Astrocyte of the spinal cord (primary cell): ENCODE results near the gene STK26.
"Not testable (repeated sequence)": the region's sequence is repeated elsewhere in the genome, so short reads cannot be mapped to it uniquely, and the experiment has no call there.

ENCODE experiments used
- DNase-seq: peaks from one replicate; pipeline ENCODE4 v3.0.0; 2011; ENCODE audit warnings: low read depth, low spot score
- H3K4me3 ChIP-seq: 2 replicates; pipeline ENCODE4 v1.5.1; 2011; ENCODE audit warnings: low read depth, mild to moderate bottlenecking, low read length, moderate library complexity
- in situ Hi-C: cut with HindIII; loops from 2 replicates; pipeline ENCODE4 v1.10.0; 2017; ENCODE audit warnings: low sequenced_read_pairs
- TF ChIP-seq, protein P1 (sequence below): IDR thresholded peaks from 2 replicates; pipeline ENCODE4 v1.5.1; 2012; ENCODE audit warnings: low read depth, mild to moderate bottlenecking, low read length, inconsistent platforms

The STK26 gene

DNA sequence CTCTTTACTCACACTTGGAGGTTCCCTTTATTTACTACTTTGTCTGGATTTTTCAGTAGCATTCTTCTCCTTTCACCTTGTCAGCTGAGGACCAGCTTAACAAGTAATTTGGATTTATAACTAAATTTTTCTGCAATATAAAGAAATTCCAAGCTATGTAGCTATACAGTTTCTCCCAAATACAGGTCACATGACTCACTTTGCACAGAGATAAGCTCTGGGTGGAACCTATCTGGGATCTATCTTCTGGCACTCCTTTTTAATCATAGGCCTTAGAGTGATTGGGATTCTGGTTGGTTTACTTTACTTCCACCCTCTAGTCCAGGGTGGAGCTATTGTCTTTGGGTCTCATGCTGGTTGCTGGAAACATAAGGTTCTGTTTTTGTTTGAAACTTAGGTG is 34.9 kb upstream of the STK26 start:
- TF ChIP-seq, protein P1, sequence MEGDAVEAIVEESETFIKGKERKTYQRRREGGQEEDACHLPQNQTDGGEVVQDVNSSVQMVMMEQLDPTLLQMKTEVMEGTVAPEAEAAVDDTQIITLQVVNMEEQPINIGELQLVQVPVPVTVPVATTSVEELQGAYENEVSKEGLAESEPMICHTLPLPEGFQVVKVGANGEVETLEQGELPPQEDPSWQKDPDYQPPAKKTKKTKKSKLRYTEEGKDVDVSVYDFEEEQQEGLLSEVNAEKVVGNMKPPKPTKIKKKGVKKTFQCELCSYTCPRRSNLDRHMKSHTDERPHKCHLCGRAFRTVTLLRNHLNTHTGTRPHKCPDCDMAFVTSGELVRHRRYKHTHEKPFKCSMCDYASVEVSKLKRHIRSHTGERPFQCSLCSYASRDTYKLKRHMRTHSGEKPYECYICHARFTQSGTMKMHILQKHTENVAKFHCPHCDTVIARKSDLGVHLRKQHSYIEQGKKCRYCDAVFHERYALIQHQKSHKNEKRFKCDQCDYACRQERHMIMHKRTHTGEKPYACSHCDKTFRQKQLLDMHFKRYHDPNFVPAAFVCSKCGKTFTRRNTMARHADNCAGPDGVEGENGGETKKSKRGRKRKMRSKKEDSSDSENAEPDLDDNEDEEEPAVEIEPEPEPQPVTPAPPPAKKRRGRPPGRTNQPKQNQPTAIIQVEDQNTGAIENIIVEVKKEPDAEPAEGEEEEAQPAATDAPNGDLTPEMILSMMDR = no peak
- in situ Hi-C loops = no loop called here

DNA sequence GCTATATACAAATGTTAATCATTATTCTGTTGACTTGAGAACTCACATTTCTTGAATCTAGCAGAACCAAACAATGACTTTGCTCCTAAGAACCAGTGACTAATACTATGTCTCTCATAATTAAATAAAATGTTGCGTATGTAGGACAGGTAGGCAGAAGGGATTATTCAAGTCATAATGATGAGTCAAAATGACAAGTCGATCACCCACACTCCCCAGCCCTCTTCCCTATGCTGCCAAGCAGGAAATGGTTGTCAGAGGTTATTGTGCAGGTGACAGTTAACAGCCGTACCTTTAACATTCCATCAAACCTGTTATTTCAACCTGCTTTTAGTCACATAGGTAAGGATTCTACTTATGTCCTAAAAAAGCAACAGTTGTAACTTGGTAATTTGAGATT is 22.0 kb upstream of the STK26 start:
- in situ Hi-C loops = no loop called here

More for the DNA sequence above, 34.9 kb upstream of the STK26 start:
- DNase-seq = no peak
- H3K4me3 ChIP-seq = no peak overlapping the region

DNA sequence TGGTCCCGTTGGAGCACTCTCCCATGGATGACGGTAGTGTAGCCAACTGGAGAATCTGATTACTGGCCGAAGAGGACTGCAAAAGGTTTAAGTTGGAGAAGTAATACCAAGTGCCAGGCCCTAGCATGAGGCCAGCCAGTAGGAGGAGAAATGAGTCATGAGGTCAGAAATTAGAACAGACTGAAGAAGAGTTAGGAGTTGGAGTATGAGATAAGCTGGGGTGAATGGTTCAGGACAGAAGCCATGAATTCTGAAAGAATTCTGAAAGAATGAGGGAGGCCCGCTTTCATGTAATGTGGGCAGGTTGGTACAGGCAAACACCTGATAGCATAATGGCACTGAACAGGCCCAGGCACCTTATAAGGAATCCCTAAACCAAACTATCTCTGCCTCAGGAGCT is 18.4 kb upstream of the STK26 start:
- in situ Hi-C loops = no loop called here
- TF ChIP-seq, protein P1 = no peak
- no peak overlapping the region for H3K4me3 ChIP-seq
- no peak for DNase-seq

More for the DNA sequence above, 22.0 kb upstream of the STK26 start:
- DNase-seq = no peak
- no peak overlapping the region for H3K4me3 ChIP-seq
- TF ChIP-seq, protein P1 = no peak

DNA sequence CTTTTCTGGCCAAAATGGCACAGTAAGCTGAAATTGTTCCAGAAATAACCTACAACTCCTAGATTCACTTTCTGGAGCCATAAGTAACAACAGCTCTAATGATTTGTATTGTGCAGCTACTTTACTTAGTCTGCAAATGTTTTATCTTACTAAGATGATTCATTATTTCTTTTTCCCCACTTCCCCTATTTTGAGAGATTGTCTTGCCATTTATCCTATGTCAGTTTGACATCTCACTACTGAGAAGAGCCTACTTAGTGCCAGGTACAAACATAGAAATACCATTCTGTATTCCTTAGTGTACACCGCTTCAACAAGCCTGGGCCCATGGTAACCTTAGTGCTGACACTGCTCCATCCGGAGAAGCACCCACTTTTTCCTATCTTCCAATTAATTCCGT is 13.8 kb upstream of the STK26 start:
- H3K4me3 ChIP-seq = no peak overlapping the region
- DNase-seq = no peak
- in situ Hi-C loops = no loop called here
- TF ChIP-seq, protein P1 = no peak

DNA sequence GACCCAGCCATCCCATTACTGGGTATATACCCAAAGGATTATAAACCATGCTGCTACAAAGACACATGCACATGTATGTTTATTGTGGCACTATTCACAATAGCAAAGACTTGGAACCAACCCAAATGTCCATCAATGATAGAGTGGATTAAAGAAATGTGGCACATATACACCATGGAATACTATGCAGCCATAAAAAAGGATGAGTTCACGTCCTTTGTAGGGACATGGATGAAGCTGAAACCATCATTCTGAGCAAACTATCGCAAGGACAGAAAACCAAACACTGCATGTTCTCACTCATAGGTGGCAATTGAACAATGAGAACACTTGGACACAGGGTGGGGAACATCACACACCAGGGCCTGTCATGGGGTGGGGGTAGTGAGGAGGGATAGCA is 12.9 kb upstream of the STK26 start:
- in situ Hi-C loops, DNase-seq: not testable (repeated sequence)

DNA sequence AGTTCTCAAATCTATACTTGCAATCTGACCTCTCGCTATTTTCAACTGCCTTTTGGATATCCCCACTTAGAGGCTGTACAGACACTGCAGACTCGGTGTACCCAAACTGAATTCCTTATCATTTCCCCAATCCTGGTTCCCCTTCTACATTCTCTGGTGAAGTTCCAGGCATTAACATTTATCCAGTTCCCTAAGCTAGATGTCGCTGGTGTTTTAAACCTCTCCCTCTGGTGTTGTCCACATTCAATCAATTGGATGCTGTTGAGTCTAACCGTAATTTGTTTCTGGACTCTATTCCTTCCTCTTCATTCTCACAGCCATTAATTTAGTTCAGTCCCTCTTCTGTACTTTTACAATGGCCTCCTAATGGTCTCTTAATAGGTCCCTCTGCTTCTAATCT is 7.2 kb upstream of the STK26 start:
- no peak for DNase-seq
- no peak overlapping the region for H3K4me3 ChIP-seq
- TF ChIP-seq, protein P1 = no peak
- in situ Hi-C loops = no loop called here

More for the DNA sequence above, 12.9 kb upstream of the STK26 start:
- not testable (repeated sequence) for H3K4me3 ChIP-seq

DNA sequence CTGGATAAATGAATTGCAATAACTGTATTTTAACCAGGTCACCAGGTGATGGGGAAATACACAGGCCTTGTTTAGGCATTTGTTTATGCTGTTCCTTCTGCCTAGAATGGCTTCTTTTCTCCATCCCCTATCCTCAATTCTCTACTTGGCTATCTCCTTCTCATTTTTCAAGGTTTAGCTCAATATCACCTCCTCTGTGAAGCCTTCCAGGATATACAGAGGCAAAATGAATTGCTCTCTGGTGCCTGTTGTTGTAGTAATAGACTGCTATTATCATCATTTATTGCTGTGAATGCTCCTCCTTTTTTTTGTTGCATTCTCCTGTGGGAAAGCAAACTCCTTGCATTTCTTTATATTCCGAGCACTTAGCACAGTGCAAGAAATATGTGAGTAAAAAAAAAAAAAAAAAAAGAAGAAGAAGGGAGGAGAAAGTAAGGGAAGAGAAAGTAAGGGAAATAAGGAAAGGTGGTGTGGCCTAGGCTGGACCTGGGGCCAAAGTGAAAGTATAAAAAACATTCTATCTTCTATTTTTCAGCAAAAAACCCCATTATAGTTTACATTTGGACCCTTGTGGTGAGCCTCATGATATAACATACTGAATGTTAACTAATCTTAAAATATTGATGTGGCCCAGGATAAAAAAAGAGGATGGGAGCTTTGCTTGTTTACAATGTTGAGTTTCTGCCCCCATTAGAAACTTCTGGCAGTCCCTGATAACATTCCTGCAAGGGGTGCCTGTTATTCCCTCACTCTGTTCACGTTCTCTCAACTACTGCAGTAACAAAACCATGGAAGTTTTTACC is 6.3 kb upstream of the STK26 start:
- no peak overlapping the region for H3K4me3 ChIP-seq
- no peak for DNase-seq
- in situ Hi-C loops = no loop called here
- TF ChIP-seq, protein P1 = no peak
